ENCODE results near the gene SLC25A26. TPM values are rescaled to one million over a fixed set of nuclear protein-coding genes. Genes with fewer than 3 reads are reported as not detected.

The SLC25A26 gene
- total RNA-seq, 1 donor from 2014 or later = 13.1 TPM

GRCh38 chr3:66353530-66353929 is 132.7 kb downstream of the SLC25A26 start:
- Mint-ChIP-seq H3K27ac (ENCODE audit: unreplicated experiment) (peak overlapping the region; percentile 46), H3K9me3 (ENCODE audit: low read depth) (no peaks in the 10 kb centered on the region), H3K4me3 (ENCODE audit: unreplicated experiment) (no peak overlapping the region), H3K27me3 (ENCODE audit: low read depth) (no peaks in the 10 kb centered on the region), H3K4me1 (ENCODE audit: low read depth) (peaks cover 20% of the 10 kb centered on the region), H3K36me3 (ENCODE audit: low read depth) (no peaks in the 10 kb centered on the region)
- TF ChIP-seq CTCF (IDR thresholded peaks at IDR 0.05) = no peak
- no peak for DNase-seq (ENCODE audit: low spot score)

- Mint-ChIP-seq H3K36me3 (ENCODE audit: low read depth) (no peaks in the 10 kb centered on the region), H3K9me3 (ENCODE audit: low read depth) (no peaks in the 10 kb centered on the region), H3K27me3 (ENCODE audit: low read depth) (no peaks in the 10 kb centered on the region), H3K4me1 (ENCODE audit: low read depth) (peaks cover 20% of the 10 kb centered on the region), H3K4me3 (ENCODE audit: unreplicated experiment) (no peak overlapping the region), H3K27ac (ENCODE audit: unreplicated experiment) (peak overlapping the region; percentile 46)
- no peak for TF ChIP-seq CTCF (IDR thresholded peaks at IDR 0.05)
- DNase-seq (ENCODE audit: low spot score) = no peak
Observed at GRCh38 chr3:66354001-66354400, 133.2 kb downstream of the SLC25A26 start.

- Mint-ChIP-seq H3K9me3 (ENCODE audit: low read depth) (no peaks in the 10 kb centered on the region), H3K36me3 (ENCODE audit: low read depth) (no peaks in the 10 kb centered on the region), H3K27me3 (ENCODE audit: low read depth) (no peaks in the 10 kb centered on the region), H3K27ac (ENCODE audit: unreplicated experiment) (no peak overlapping the region), H3K4me1 (ENCODE audit: low read depth) (peaks cover 21% of the 10 kb centered on the region), H3K4me3 (ENCODE audit: unreplicated experiment) (no peak overlapping the region)
- no peak for TF ChIP-seq CTCF (IDR thresholded peaks at IDR 0.05)
- no peak for DNase-seq (ENCODE audit: low spot score)
Observed at GRCh38 chr3:66355394-66355793, 134.6 kb downstream of the SLC25A26 start.

GRCh38 chr3:66355997-66356396 is 135.2 kb downstream of the SLC25A26 start:
- H3K9me3 Mint-ChIP-seq (ENCODE audit: low read depth) = no peaks in the 10 kb centered on the region
- H3K4me1 Mint-ChIP-seq (ENCODE audit: low read depth) = peaks cover 26% of the 10 kb centered on the region
- H3K27me3 Mint-ChIP-seq (ENCODE audit: low read depth) = no peaks in the 10 kb centered on the region
- no peak overlapping the region for H3K27ac Mint-ChIP-seq (ENCODE audit: unreplicated experiment)
- no peaks in the 10 kb centered on the region for H3K36me3 Mint-ChIP-seq (ENCODE audit: low read depth)
- TF ChIP-seq CTCF (IDR thresholded peaks at IDR 0.05) = no peak
- no peak for DNase-seq (ENCODE audit: low spot score)
- no peak overlapping the region for H3K4me3 Mint-ChIP-seq (ENCODE audit: unreplicated experiment)

GRCh38 chr3:66361356-66361755 is 140.6 kb downstream of the SLC25A26 start:
- Mint-ChIP-seq H3K4me3 (ENCODE audit: unreplicated experiment) (no peak overlapping the region), H3K27ac (ENCODE audit: unreplicated experiment) (peak overlapping the region; percentile 95), H3K4me1 (ENCODE audit: low read depth) (peaks cover 53% of the 10 kb centered on the region), H3K36me3 (ENCODE audit: low read depth) (no peaks in the 10 kb centered on the region), H3K27me3 (ENCODE audit: low read depth) (no peaks in the 10 kb centered on the region), H3K9me3 (ENCODE audit: low read depth) (no peaks in the 10 kb centered on the region)
- no peak for DNase-seq (ENCODE audit: low spot score)
- TF ChIP-seq CTCF (IDR thresholded peaks at IDR 0.05) = no peak
